ENCODE data around the gene NOSIP.

The NOSIP gene

DNA sequence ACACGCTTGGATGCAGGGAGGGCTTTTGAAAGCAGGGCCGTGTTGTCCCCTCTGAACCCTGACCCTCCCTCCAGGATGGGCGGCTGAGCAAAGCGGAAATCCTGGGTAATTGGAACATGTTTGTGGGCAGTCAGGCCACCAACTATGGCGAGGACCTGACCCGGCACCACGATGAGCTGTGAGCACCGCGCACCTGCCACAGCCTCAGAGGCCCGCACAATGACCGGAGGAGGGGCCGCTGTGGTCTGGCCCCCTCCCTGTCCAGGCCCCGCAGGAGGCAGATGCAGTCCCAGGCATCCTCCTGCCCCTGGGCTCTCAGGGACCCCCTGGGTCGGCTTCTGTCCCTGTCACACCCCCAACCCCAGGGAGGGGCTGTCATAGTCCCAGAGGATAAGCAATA is 37.3 kb downstream of the NOSIP start:
- H2BK120ac ChIP-seq (ENCODE audit: low read depth, low read length) = no peak overlapping the region
- peak overlapping the region; percentile 70 for H2AK5ac ChIP-seq (ENCODE audit: low read depth, low read length)
- no peak overlapping the region for H2BK15ac ChIP-seq (ENCODE audit: low read length)
- H3K27ac ChIP-seq (replicated peaks; ENCODE audit: low read length) = no peak overlapping the region
- H3K9me3 ChIP-seq (replicated peaks in 1 of 2; ENCODE audit: control insufficient read depth in 2 of 2, insufficient read depth in 1 of 2, low read depth in 1 of 2, low read length in 2 of 2) = no peaks in the 10 kb centered on the region
- H2BK12ac ChIP-seq (ENCODE audit: low read length) = no peak overlapping the region
- H3K4me3 ChIP-seq (ENCODE audit: low read length in 2 of 2) = no peak overlapping the region
- peak overlapping the region; percentile 55 for H3K23ac ChIP-seq (ENCODE audit: low read depth, low read length, poor library complexity)
- peak overlapping the region; percentile 21 for H3K9ac ChIP-seq (ENCODE audit: low read depth, low read length, poor library complexity)
- H3K18ac ChIP-seq (ENCODE audit: low read length) = no peak overlapping the region
- no peaks in the 10 kb centered on the region for H3K79me1 ChIP-seq (ENCODE audit: low read depth, low read length)
- H3K4me2 ChIP-seq (ENCODE audit: insufficient read depth, low read length, poor library complexity, severe bottlenecking) = no peak overlapping the region
- peak overlapping the region; percentile 38 for H3K14ac ChIP-seq (ENCODE audit: low read length)
- no peak overlapping the region for H2BK5ac ChIP-seq (ENCODE audit: low read length)
- H2AFZ ChIP-seq (ENCODE audit: low read length) = no peak overlapping the region
- H4K8ac ChIP-seq (ENCODE audit: low read depth, low read length) = peak overlapping the region; percentile 43
- no peak for DNase-seq (ENCODE audit: low spot score)
- no peaks in the 10 kb centered on the region for H3K27me3 ChIP-seq (ENCODE audit: control insufficient read depth in 3 of 3, insufficient read depth in 3 of 3, low read depth in 1 of 3, low read length in 3 of 3)
- H3K4me1 ChIP-seq (ENCODE audit: control insufficient read depth in 2 of 2, insufficient read depth in 1 of 2, low read depth in 1 of 2, low read length in 2 of 2) = peaks cover 0 to 4% of the 10 kb centered on the region in 2 donors
- no peak overlapping the region for H4K91ac ChIP-seq (ENCODE audit: low read depth, low read length, poor library complexity)
- H3K36me3 ChIP-seq (replicated peaks in 1 of 2; ENCODE audit: control insufficient read depth in 2 of 2, insufficient read depth in 2 of 2, low read length in 2 of 2) = peaks cover 5 to 18% of the 10 kb centered on the region in 2 donors
- no peak overlapping the region for H3K4ac ChIP-seq (ENCODE audit: low read length)
- no CpG with 5 or more reads among the region's 14 CpGs for WGBS, 2 donors (ENCODE audit: extremely low coverage in 2 of 2, insufficient read length in 2 of 2, insufficient replicate concordance in 1 of 2)

DNA sequence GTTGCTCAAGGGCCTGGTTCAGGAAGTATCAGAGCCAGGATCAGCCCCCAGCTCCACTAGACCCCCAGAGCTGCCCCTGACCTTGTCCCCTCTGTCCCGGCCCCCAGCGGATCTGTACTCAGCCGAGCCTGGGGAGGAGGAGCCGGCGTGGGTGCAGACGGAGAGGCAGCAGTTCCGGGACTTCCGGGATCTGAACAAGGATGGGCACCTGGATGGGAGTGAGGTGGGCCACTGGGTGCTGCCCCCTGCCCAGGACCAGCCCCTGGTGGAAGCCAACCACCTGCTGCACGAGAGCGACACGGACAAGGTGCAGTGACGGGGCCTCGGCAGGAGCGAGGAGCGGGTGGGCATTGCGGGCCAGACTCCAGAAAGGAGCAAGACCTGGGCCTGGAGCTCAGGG is 37.9 kb downstream of the NOSIP start:
- Histone ChIP-seq H3K36me3 (replicated peaks in 1 of 2; ENCODE audit: control insufficient read depth in 2 of 2, insufficient read depth in 2 of 2, low read length in 2 of 2) (peaks cover 5 to 18% of the 10 kb centered on the region in 2 donors), H3K9me3 (replicated peaks in 1 of 2; ENCODE audit: control insufficient read depth in 2 of 2, insufficient read depth in 1 of 2, low read depth in 1 of 2, low read length in 2 of 2) (no peaks in the 10 kb centered on the region), H3K4me1 (ENCODE audit: control insufficient read depth in 2 of 2, insufficient read depth in 1 of 2, low read depth in 1 of 2, low read length in 2 of 2) (peaks cover 0 to 4% of the 10 kb centered on the region in 2 donors), H2BK120ac (ENCODE audit: low read depth, low read length) (no peak overlapping the region), H3K23ac (ENCODE audit: low read depth, low read length, poor library complexity) (peak overlapping the region; percentile 75), H3K4me3 (ENCODE audit: low read length in 2 of 2) (no peak overlapping the region), H2BK15ac (ENCODE audit: low read length) (no peak overlapping the region), H3K4ac (ENCODE audit: low read length) (no peak overlapping the region), H4K8ac (ENCODE audit: low read depth, low read length) (no peak overlapping the region), H3K27me3 (ENCODE audit: control insufficient read depth in 3 of 3, insufficient read depth in 3 of 3, low read depth in 1 of 3, low read length in 3 of 3) (no peaks in the 10 kb centered on the region), H2BK12ac (ENCODE audit: low read length) (no peak overlapping the region), H3K18ac (ENCODE audit: low read length) (peak overlapping the region; percentile 38), H3K79me1 (ENCODE audit: low read depth, low read length) (no peaks in the 10 kb centered on the region), H2AK5ac (ENCODE audit: low read depth, low read length) (no peak overlapping the region), H2AFZ (ENCODE audit: low read length) (no peak overlapping the region), H3K9ac (ENCODE audit: low read depth, low read length, poor library complexity) (no peak overlapping the region), H4K91ac (ENCODE audit: low read depth, low read length, poor library complexity) (no peak overlapping the region), H3K27ac (replicated peaks; ENCODE audit: low read length) (no peak overlapping the region), H3K4me2 (ENCODE audit: insufficient read depth, low read length, poor library complexity, severe bottlenecking) (no peak overlapping the region), H2BK5ac (ENCODE audit: low read length) (no peak overlapping the region), H3K14ac (ENCODE audit: low read length) (peak overlapping the region; percentile 56)
- no peak for DNase-seq (ENCODE audit: low spot score)
- WGBS, 2 donors (ENCODE audit: extremely low coverage in 2 of 2, insufficient read length in 2 of 2, insufficient replicate concordance in 1 of 2) = no CpG with 5 or more reads among the region's 16 CpGs

DNA sequence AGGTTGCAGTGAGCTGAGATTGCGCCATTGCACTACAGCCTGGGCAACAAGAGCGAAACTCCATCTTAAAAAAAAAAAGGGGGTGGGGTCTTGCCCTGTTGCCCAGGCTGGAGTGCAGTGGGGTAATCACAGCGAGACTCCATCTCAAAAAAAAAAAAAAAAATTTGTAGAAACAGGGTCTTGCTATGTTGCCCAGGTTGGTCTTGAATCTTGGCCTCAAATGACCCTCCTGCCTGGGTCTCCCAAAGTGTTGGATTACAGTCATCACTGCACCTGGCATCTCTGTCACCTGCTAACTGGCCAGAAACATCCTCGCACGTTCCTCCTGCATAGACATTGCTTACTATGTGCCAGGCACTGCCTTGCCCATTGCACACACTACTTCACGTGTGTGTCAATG is 38.4 kb downstream of the NOSIP start:
- peaks cover 0 to 4% of the 10 kb centered on the region in 2 donors for H3K4me1 ChIP-seq (ENCODE audit: control insufficient read depth in 2 of 2, insufficient read depth in 1 of 2, low read depth in 1 of 2, low read length in 2 of 2)
- no peak overlapping the region for H3K27ac ChIP-seq (replicated peaks; ENCODE audit: low read length)
- no peak overlapping the region for H2BK5ac ChIP-seq (ENCODE audit: low read length)
- H2AFZ ChIP-seq (ENCODE audit: low read length) = no peak overlapping the region
- no peaks in the 10 kb centered on the region for H3K79me1 ChIP-seq (ENCODE audit: low read depth, low read length)
- no peak overlapping the region for H3K4ac ChIP-seq (ENCODE audit: low read length)
- H3K27me3 ChIP-seq (ENCODE audit: control insufficient read depth in 3 of 3, insufficient read depth in 3 of 3, low read depth in 1 of 3, low read length in 3 of 3) = no peaks in the 10 kb centered on the region
- no peak overlapping the region for H3K9ac ChIP-seq (ENCODE audit: low read depth, low read length, poor library complexity)
- no peak overlapping the region for H2BK120ac ChIP-seq (ENCODE audit: low read depth, low read length)
- H2AK5ac ChIP-seq (ENCODE audit: low read depth, low read length) = no peak overlapping the region
- no peak overlapping the region for H3K14ac ChIP-seq (ENCODE audit: low read length)
- H3K4me2 ChIP-seq (ENCODE audit: insufficient read depth, low read length, poor library complexity, severe bottlenecking) = no peak overlapping the region
- no peak overlapping the region for H4K8ac ChIP-seq (ENCODE audit: low read depth, low read length)
- H2BK12ac ChIP-seq (ENCODE audit: low read length) = no peak overlapping the region
- H3K36me3 ChIP-seq (replicated peaks in 1 of 2; ENCODE audit: control insufficient read depth in 2 of 2, insufficient read depth in 2 of 2, low read length in 2 of 2) = peaks cover 5 to 18% of the 10 kb centered on the region in 2 donors
- no peaks in the 10 kb centered on the region for H3K9me3 ChIP-seq (replicated peaks in 1 of 2; ENCODE audit: control insufficient read depth in 2 of 2, insufficient read depth in 1 of 2, low read depth in 1 of 2, low read length in 2 of 2)
- no peak overlapping the region for H4K91ac ChIP-seq (ENCODE audit: low read depth, low read length, poor library complexity)
- no peak overlapping the region for H3K23ac ChIP-seq (ENCODE audit: low read depth, low read length, poor library complexity)
- no peak for DNase-seq (ENCODE audit: low spot score)
- no peak overlapping the region for H3K4me3 ChIP-seq (ENCODE audit: low read length in 2 of 2)
- WGBS, 2 donors (ENCODE audit: extremely low coverage in 2 of 2, insufficient read length in 2 of 2, insufficient replicate concordance in 1 of 2) = no CpG with 5 or more reads among the region's 6 CpGs
- H3K18ac ChIP-seq (ENCODE audit: low read length) = no peak overlapping the region
- no peak overlapping the region for H2BK15ac ChIP-seq (ENCODE audit: low read length)

DNA sequence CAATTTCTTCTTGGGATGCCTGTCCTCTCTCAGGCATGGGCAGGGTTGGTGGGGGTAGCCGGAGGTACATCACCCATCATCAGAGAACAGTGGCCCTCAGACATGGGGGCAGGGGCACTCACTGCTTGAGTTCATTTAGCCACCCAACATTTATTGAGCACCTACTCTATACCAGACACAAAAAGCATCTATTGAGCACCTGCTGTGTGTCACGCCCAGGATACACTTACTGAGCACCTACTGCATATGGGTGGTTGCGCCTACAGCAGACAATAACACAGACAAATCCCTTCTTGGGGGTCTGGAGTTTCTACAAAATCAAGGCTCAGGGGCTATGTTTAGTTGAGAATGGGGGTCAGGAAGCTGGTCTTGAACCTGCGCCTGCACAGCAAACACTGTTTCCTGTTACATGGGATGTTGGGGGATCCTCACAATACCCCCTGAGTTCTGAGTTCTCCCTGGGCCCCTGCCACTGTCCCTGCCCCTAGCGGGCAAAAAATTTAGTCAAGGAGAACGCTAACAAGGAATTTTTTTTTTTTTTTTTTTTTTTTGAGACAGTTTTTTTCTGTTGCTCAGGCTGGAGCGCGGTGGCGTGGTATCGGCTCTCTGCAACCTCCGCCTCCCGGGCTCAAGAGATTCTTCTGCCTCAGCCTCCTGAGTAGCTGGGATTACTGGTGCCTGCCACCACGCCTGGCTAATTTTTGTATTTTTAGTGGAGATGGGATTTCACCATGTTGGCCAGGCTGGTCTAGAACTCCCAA is 41.0 kb downstream of the NOSIP start:
- Histone ChIP-seq H2AFZ (ENCODE audit: low read length) (no peak overlapping the region), H3K9me3 (replicated peaks in 1 of 2; ENCODE audit: control insufficient read depth in 2 of 2, insufficient read depth in 1 of 2, low read depth in 1 of 2, low read length in 2 of 2) (no peaks in the 10 kb centered on the region), H2BK120ac (ENCODE audit: low read depth, low read length) (no peak overlapping the region), H3K14ac (ENCODE audit: low read length) (no peak overlapping the region), H3K36me3 (replicated peaks in 1 of 2; ENCODE audit: control insufficient read depth in 2 of 2, insufficient read depth in 2 of 2, low read length in 2 of 2) (peaks cover 5 to 28% of the 10 kb centered on the region in 2 donors), H2BK12ac (ENCODE audit: low read length) (no peak overlapping the region), H3K4me1 (ENCODE audit: control insufficient read depth in 2 of 2, insufficient read depth in 1 of 2, low read depth in 1 of 2, low read length in 2 of 2) (peaks cover 0 to 7% of the 10 kb centered on the region in 2 donors), H3K79me1 (ENCODE audit: low read depth, low read length) (no peaks in the 10 kb centered on the region), H2BK5ac (ENCODE audit: low read length) (peak overlapping the region; percentile 39), H3K27ac (replicated peaks; ENCODE audit: low read length) (no peak overlapping the region), H3K4me3 (ENCODE audit: low read length in 2 of 2) (no peak overlapping the region), H2BK15ac (ENCODE audit: low read length) (no peak overlapping the region), H3K23ac (ENCODE audit: low read depth, low read length, poor library complexity) (no peak overlapping the region), H3K4me2 (ENCODE audit: insufficient read depth, low read length, poor library complexity, severe bottlenecking) (no peak overlapping the region), H3K9ac (ENCODE audit: low read depth, low read length, poor library complexity) (no peak overlapping the region), H3K27me3 (ENCODE audit: control insufficient read depth in 3 of 3, insufficient read depth in 3 of 3, low read depth in 1 of 3, low read length in 3 of 3) (peaks cover 0 to 4% (median 0%) of the 10 kb centered on the region in 3 experiments), H4K91ac (ENCODE audit: low read depth, low read length, poor library complexity) (no peak overlapping the region), H3K4ac (ENCODE audit: low read length) (no peak overlapping the region), H3K18ac (ENCODE audit: low read length) (no peak overlapping the region), H4K8ac (ENCODE audit: low read depth, low read length) (no peak overlapping the region), H2AK5ac (ENCODE audit: low read depth, low read length) (no peak overlapping the region)
- no peak for DNase-seq (ENCODE audit: low spot score)
- WGBS, 2 donors (ENCODE audit: extremely low coverage in 2 of 2, insufficient read length in 2 of 2, insufficient replicate concordance in 1 of 2) = no CpG with 5 or more reads among the region's 13 CpGs
